Adrenal gland (tissue), 5 donors: ENCODE results near the gene DEK.

Experiments used
- CTCF ChIP-seq, 6 experiments: fragments of 450-650 bp in 4 of 6; fragments of 200-600 bp in 2 of 6; sonication (generic) in 1 of 6; IDR thresholded peaks; 1 replicate in 5 of 6; 2 replicates in 1 of 6; pipeline versions ENCODE4 v1.5.1 to v1.8.0; 2016 to 2021; ENCODE audit warnings: antibody characterized with exemption in 6 of 6, mild to moderate bottlenecking in 2 of 6, moderate library complexity in 1 of 6
- POLR2A ChIP-seq, 2 donors: fragments of 450-650 bp; IDR thresholded peaks; one replicate each; pipeline ENCODE4 v1.6.1; 2017; ENCODE audit warnings: antibody characterized with exemption in 2 of 2, mild to moderate bottlenecking in 2 of 2, moderate library complexity in 1 of 2
- donor health status: DM: no; HTN: no; CAD: no.

- TF ChIP-seq POLR2A (IDR thresholded peaks at IDR 0.05), result no peak
- TF ChIP-seq CTCF (IDR thresholded peaks at IDR 0.05), result no peak
Measured at GRCh38 chr6:18215436-18215835, 48.9 kb downstream of the DEK start.
